Forelimb muscle (tissue), 1 donor: ENCODE data around the gene TBC1D25. TPM values are rescaled to one million over a fixed set of nuclear protein-coding genes. Genes with fewer than 3 reads are reported as not detected.
"Not testable (repeated sequence)": the region's sequence is repeated elsewhere in the genome, so short reads cannot be mapped to it uniquely, and the experiment has no call there.

Experiments used
- DNase-seq: peaks from one replicate; pipeline ENCODE4 v3.0.0-alpha.2; 2013; ENCODE audit warnings: low read depth
- polyA plus RNA-seq: library from polyadenylated mRNA; unstranded; fragments of 120-200 nt; gene quantifications from one replicate; pipeline ENCODE4 v1.2.1, GENCODE V29; 2013; ENCODE audit not compliant: insufficient read length

Gene TBC1D25
- polyA plus RNA-seq, 1 donor, result 8.7 TPM

GRCh38 chrX:48516285-48516684 is 23.2 kb upstream of the TBC1D25 start:
- DNase-seq, result no peak

GRCh38 chrX:48516987-48517386 is 22.5 kb upstream of the TBC1D25 start:
- DNase-seq, result no peak

- DNase-seq, result not testable (repeated sequence)
These were observed 20.0 kb upstream of the TBC1D25 start for GRCh38 chrX:48519481-48519880.

GRCh38 chrX:48520455-48520854 is 19.1 kb upstream of the TBC1D25 start:
- DNase-seq, result no peak

GRCh38 chrX:48520976-48521352 is 18.6 kb upstream of the TBC1D25 start:
- no peak for DNase-seq

- DNase-seq, result peak; percentile 58
These were observed 17.9 kb upstream of the TBC1D25 start, which contains the start of gene EBP for GRCh38 chrX:48521353-48522243. Gene EBP (plus strand): TSS chrX:48521808. CDS start chrX:48523772, 1,964 bp downstream.

- DNase-seq, result no peak
These were observed 17.2 kb upstream of the TBC1D25 start for GRCh38 chrX:48522291-48522690.

GRCh38 chrX:48523682-48524081 is 15.8 kb upstream of the TBC1D25 start:
- no peak for DNase-seq

- not testable (repeated sequence) for DNase-seq
These were observed 13.7 kb upstream of the TBC1D25 start for GRCh38 chrX:48525853-48526252.

- DNase-seq, result no peak
These were observed 8.8 kb upstream of the TBC1D25 start for GRCh38 chrX:48530736-48531135.

GRCh38 chrX:48531358-48531959 is 8.1 kb upstream of the TBC1D25 start:
- DNase-seq, result no peak

- DNase-seq, result no peak
These were observed 7.4 kb upstream of the TBC1D25 start for GRCh38 chrX:48532161-48532560.

- DNase-seq, result no peak
These were observed 6.3 kb upstream of the TBC1D25 start for GRCh38 chrX:48533165-48533564.

- no peak for DNase-seq
These were observed 721 bp upstream of the TBC1D25 start for GRCh38 chrX:48538641-48539344.

- DNase-seq, result no peak
These were observed 488 bp downstream of the TBC1D25 start for GRCh38 chrX:48540028-48540375.

GRCh38 chrX:48540480-48540879 is 966 bp downstream of the TBC1D25 start:
- no peak for DNase-seq

GRCh38 chrX:48541140-48541814 is 1.8 kb downstream of the TBC1D25 start:
- no peak for DNase-seq

- no peak for DNase-seq
These were observed 9.4 kb downstream of the TBC1D25 start for GRCh38 chrX:48548871-48549270.

GRCh38 chrX:48555731-48556325 is 16.3 kb downstream of the TBC1D25 start:
- not testable (repeated sequence) for DNase-seq

- DNase-seq, result no peak
These were observed 18.8 kb downstream of the TBC1D25 start for GRCh38 chrX:48558271-48558670.

GRCh38 chrX:48559636-48560035 is 20.1 kb downstream of the TBC1D25 start:
- DNase-seq, result no peak

GRCh38 chrX:48560056-48560455 is 20.5 kb downstream of the TBC1D25 start:
- DNase-seq, result no peak
